ENCODE measurements around the gene ZBTB47.

Gene ZBTB47

DNA sequence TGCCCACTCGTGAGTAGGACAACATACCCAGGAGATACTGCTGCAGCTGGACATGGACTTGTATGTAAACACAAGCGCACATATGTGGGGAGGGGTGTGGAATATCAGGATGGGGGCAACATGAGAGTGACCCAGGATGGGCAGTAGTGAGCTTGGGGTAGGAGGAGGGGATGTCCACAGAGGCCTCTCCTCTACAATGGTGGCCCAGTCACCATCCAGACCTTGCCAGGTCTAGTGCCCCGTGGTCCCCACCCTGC, 266 bp upstream of the ZBTB47 start:
- DNase-seq: no peak

- no peak for DNase-seq
These were observed 1.1 kb downstream of the ZBTB47 start for GRCh38 chr3:42654331-42655201.

GRCh38 chr3:42655331-42655888, 1.9 kb downstream of the ZBTB47 start:
- DNase-seq: no peak

DNA sequence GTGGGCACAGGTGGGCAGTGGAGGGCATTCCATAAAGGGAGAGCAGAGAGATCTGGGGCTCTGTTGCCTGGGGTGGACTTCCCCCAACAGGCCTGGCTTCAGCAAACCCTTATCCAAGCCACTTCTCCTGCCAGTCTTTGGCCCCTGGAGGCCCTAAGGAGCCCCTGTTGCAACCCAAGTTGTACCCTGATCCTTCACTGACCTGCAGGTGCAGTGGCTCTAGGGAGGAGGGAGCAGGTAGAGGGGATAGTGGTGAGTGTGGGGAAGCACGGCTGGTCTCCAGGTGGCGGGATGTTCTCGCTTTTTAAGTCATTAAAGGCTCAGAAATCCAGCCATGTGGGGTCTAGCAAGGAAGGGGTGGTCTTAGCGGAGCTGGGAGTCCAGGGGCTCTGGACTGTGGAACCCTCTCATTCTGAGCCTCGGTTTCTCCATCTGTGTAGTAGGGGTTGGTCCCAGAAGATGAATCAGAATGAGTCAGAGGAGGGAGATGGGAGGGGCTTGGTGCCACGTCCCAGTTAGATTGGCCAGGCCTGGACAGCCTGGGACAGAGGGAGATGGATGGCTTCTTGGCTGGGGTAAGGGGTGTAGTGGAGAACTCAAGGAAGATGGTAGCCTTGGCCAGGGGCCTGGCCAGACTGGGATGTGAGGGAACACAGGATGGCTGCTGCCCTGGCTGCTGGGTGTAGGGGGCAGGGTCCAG, 2.6 kb downstream of the ZBTB47 start:
- no peak for DNase-seq

- DNase-seq: no peak
These were observed 3.4 kb downstream of the ZBTB47 start for GRCh38 chr3:42656680-42657610.

GRCh38 chr3:42657675-42658074, 4.2 kb downstream of the ZBTB47 start:
- no peak for DNase-seq

- DNase-seq: no peak
These were observed 4.7 kb downstream of the ZBTB47 start for GRCh38 chr3:42658091-42658770.

- no peak for DNase-seq
These were observed 5.4 kb downstream of the ZBTB47 start for GRCh38 chr3:42658771-42659390.

DNA sequence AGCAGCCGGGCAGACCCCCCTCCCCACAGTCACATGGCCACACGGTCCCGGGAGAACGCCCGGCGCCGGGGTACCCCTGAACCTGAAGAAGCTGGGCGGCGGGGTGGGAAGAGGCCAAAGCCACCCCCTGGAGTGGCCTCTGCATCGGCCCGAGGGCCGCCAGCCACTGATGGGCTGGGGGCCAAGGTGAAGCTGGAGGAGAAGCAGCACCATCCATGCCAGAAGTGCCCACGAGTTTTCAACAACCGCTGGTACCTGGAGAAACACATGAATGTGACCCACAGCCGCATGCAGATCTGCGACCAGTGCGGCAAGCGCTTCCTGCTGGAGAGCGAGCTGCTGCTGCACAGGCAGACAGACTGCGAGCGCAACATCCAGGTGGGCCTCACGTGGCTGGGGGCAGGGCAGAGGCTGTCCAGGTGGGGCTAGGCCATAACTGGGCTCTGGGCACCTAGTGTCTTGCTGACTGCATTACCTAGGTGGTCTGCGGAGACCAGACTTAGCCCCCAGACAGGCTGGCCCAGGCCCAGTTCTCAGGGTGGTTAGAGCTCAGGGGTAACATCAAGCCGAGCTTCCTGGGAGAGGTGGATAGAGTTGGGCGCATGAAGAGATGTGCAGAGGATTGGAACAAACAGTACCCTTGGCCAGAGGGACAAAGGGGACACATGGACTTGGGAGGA, 6.1 kb downstream of the ZBTB47 start:
- no peak for DNase-seq

DNA sequence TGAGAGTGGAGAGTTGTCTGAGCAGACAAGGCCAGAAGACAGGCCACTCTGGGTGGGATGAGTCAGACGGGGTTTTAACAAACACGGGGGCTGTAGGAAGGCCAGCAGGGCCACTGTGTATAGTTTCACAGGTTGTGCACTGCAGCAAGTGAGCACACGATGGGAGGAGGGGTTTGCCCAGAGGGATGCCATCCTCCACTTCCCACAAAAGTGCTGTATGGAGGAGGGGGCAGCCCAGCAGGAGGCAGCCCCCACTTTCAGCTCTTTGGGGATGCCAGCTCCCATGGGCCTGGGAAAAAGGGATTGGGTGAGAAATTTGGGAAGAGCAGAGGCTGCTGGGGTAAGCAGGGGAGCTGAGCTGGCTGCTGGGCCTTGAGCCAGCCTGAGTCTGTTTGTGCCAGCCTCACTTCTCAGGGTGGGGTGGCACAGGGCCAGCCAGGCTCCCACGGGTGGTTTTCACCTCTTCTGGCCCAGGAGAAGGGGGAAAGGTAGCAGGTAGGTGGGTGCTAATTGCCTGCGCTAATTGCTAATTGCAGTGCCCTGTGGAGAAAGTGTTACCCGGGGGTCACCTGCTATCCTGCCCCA, 6.7 kb downstream of the ZBTB47 start:
- DNase-seq: no peak

DNA sequence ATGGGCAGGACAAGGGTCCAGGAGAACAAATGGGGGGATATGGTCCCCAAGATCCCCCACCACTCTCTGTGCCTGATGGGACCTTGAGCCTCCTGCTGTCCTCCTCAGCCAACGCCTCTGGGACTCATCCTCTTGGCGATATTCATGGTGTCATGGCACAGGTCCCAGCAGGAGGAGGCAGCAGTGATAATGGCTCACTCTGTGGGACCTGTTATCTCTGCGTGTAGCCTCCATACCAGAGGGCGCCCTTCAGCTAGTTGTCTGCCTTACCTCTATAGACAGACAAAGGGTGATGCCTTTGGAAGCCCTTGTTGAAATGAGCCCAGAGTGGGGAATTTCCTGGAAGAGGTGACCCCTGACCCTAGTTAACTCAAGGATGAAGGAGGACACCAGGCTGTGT, 7.4 kb downstream of the ZBTB47 start:
- DNase-seq: no peak

DNA sequence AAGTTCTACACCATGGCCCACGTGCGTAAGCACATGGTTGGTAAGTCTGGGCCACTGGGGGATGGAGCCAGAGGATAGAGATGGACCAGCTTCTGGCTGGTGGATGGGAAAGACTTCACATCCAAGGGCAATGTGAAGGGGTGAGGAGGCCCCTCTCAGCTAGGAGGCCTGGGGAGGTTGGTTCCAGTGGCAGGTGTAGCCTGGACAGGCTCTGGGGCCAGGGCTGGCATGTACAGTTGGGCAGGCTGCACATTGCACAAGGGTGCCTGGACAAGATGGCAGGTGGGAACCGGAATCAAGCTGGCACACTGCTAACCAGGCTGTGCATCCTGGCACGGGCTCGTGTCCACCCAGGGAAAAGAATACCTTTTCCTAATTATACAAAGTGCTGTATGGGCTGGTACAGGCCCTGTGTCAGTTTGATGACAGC, 8.1 kb downstream of the ZBTB47 start:
- DNase-seq: no peak

DNA sequence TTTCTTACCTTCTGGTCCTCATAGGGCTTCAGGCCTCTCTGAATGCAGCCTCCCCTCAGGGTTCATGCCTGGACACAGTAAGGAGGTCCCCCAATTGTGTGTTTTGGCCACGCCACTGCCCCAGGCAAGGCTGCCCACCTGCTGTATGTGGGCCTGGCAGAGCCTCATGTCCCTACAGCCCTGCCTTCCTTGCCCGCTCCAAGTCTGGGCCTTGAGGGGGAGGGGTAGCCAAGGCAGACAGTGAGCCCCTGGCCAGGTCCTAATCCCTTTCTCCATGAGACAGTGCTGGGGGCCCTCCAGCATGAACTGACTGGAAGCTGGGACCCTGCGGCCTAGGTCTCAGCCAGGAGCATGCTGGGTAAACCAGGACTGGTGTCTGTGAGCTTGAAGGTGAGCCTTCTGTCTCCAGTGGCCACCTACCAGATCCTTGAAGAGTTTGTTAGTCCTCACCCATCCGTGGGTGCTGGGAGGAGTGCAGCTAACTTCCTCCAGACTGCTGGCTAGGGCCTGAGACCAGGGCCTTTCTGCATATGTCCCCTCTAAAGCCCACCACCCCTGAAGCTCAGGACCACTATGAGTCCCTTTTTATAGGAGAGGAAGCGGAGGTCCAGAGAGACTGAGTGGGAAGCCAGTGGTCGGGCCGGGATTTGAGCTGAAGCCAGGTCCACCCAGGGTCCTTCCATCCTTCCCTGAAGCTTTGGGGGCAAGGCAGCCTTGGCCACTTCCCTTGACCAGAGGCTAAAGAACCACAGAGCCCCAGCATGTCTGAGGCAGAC, 8.7 kb downstream of the ZBTB47 start:
- DNase-seq: no peak

GRCh38 chr3:42662813-42663535, 9.5 kb downstream of the ZBTB47 start:
- DNase-seq: no peak

- DNase-seq: no peak
These were observed 10.3 kb downstream of the ZBTB47 start for GRCh38 chr3:42663581-42664437.

- no peak for DNase-seq
These were observed 10.9 kb downstream of the ZBTB47 start for GRCh38 chr3:42664438-42664803.

DNA sequence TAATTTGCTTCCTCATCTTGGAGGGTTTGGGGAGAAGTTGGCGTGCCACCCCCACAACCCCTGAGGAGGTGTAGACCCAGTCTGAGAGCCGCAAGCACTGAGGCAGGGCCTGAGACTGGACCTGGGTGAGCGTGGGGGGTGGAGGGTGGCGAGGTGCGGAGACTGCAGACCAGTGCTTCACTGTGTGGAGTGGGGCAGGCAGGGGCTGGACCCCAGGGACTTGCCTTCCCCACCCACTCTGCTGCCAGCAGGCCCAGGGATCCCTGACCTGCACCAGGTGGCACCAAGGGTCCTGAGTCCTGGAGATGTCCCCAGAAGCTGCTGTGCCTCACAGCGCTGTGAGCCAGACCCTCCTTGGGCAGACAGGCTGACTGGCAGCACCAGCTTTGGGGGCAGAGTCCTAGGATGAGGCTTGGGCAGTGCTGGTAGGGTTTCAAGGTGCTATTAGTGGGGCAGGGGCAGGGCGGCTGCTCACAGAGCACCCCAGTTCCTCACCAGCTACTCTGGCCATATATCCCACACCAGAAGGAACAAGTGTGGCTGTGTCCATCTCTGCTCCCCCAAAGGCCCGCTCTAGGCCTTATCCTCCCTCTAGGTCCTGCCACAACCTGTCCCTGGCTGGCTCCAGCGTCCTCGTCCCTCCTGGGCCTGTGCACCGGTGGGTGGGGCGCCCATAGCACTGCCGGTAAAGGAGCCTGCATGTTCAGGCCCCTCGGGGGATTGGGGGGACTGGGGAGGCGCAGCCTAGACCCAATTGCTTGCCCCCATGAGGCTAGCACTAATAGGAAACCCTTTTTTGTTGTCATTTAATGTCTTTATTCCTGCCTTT, 11.8 kb downstream of the ZBTB47 start:
- no peak for DNase-seq

DNA sequence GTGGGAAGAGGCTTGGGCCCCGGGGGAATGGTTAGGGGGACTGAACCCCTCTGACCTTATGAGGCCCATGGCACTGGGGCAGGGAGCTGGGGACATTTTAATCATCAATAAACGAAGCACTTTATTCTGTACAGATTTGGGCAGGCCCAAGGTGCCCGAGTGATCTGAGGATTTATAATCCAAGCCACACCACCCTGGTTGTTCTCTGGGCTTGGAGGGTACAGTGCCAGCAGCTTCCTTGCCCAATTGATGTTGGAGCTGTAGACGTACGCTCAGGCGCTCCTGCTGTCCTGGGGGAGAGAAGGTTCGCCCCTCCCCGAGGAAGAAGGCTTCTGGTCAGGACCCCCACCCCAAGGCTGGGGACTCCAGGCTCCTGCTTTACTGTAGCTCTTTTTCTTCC, 12.5 kb downstream of the ZBTB47 start:
- DNase-seq: no peak

All from stimulated activated naive CD4-positive, alpha-beta T cell treated with Interleukin-2 at 50 U/mL for 16 hours (primary cell).